GM18907 (cell line): ENCODE measurements around the gene RHBDL1.
A peak's percentile ranks its signal among the peaks of the same experiment; 100 is the strongest.

Source experiments
- ATAC-seq: cut with Tn5 transposase; IDR thresholded peaks from one replicate; pipeline ENCODE4 v1.9.1; 2021; ENCODE audit warnings: mild to moderate bottlenecking, moderate library complexity; ENCODE audit not compliant: unreplicated experiment

Gene RHBDL1

GRCh38 chr16:636206-637080 is 39.0 kb upstream of the RHBDL1 start, which contains the start of gene METTL26:
METTL26 (minus strand) TSS chr16:636305; CDS start chr16:636290, 15 bp downstream.
- peak; percentile 69 for ATAC-seq

GRCh38 chr16:637081-638018 is 38.1 kb upstream of the RHBDL1 start:
- peak; percentile 1 for ATAC-seq

- no peak for ATAC-seq
Observed at GRCh38 chr16:638034-638543, 37.4 kb upstream of the RHBDL1 start.

GRCh38 chr16:638836-639235 is 36.6 kb upstream of the RHBDL1 start:
- ATAC-seq, result no peak

- no peak for ATAC-seq
Observed at GRCh38 chr16:640614-641013, 34.9 kb upstream of the RHBDL1 start.

- ATAC-seq, result peak; percentile 42
Observed at GRCh38 chr16:641326-642188, 33.9 kb upstream of the RHBDL1 start, which contains the start of gene MCRIP2. MCRIP2 (plus strand) TSS chr16:641828; CDS start chr16:641992, 164 bp downstream.

- peak; percentile 36 for ATAC-seq
Observed at GRCh38 chr16:642189-643049, 33.1 kb upstream of the RHBDL1 start.

- no peak for ATAC-seq
Observed at GRCh38 chr16:643050-643368, 32.5 kb upstream of the RHBDL1 start.

- ATAC-seq, result no peak
Observed at GRCh38 chr16:644556-644955, 30.9 kb upstream of the RHBDL1 start.

GRCh38 chr16:645852-646678 is 29.4 kb upstream of the RHBDL1 start:
- ATAC-seq, result no peak

GRCh38 chr16:646679-647172 is 28.7 kb upstream of the RHBDL1 start:
- no peak for ATAC-seq

GRCh38 chr16:647173-647902 is 28.1 kb upstream of the RHBDL1 start:
- no peak for ATAC-seq

- ATAC-seq, result no peak
Observed at GRCh38 chr16:648071-648780, 27.2 kb upstream of the RHBDL1 start.

- ATAC-seq, result peak; percentile 51
Observed at GRCh38 chr16:648781-649589, 26.5 kb upstream of the RHBDL1 start, which contains the start of gene WDR90. WDR90 (plus strand) TSS chr16:649365; CDS start chr16:649417, 52 bp downstream.

GRCh38 chr16:649631-650030 is 25.8 kb upstream of the RHBDL1 start:
- ATAC-seq, result peak; percentile 2

GRCh38 chr16:651844-652243 is 23.6 kb upstream of the RHBDL1 start:
- no peak for ATAC-seq
